HG02610 (cell line): ENCODE results near the gene HEXIM1.
"Not testable (repeated sequence)": the region's sequence is repeated elsewhere in the genome, so short reads cannot be mapped to it uniquely, and the experiment has no call there.

Experiments
- ATAC-seq: cut with Tn5 transposase; IDR thresholded peaks from one replicate; pipeline ENCODE4 v1.9.1; 2021; ENCODE audit warnings: mild to moderate bottlenecking, moderate library complexity; ENCODE audit not compliant: unreplicated experiment

The HEXIM1 gene

DNA sequence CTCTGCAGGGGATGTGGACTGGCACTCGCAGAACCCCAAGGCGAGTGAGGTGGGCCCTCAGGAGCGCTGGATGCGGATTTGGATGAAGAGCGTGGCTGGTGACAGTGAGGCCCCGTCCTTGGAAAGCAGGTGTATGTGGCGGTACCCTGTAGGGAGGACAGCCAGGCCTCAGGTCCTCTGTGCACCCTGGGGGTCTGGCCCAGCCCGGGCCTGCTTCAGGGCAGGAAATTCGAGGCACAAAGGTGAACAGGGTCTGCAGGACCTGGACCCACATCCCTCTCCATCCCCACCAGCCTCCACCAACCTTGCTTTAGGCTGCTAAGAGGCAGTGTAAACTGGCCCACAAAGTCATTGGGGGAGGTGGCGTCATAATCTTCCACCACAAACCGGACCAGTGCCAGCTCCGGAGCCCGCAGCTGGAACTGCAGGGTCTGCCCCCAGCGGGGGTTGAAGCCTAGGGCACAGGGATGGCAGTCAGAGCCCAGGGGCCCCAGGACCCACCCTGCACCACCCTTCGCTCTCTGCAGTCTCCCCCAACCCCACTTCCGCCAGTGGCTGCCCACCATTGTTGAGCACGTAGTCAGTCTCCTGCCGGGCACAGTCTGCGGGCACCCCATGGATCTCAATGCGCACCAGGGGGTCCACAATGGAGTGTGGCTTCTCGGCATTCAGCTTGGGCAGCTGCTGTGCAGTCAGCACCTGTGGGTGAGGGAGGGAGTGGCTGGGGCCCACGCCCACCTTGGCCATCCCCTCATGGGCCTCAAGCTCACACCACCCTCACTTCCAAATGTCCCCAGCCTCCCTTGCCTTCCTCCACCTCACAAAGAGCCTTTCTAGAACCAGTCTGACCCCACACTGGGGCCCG lies 35.5 kb upstream of the HEXIM1 start:
- ATAC-seq = no peak

DNA sequence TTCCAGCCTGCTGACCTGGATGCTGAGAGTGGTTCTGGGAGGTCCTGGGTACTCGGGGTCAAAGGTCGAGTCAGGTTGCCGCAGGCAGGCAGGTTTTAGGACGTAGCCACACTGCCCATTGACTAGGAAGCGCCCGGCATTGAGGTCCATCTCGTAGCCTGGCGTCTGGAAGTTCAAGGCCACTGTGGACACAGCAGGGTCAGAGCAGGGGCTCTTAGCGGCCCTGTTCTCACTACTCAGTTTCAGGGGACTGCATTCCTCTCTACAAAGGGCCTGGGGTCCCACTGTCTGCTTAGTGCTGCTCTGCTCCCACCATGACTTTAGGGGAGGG lies 34.9 kb upstream of the HEXIM1 start:
- ATAC-seq = no peak

DNA sequence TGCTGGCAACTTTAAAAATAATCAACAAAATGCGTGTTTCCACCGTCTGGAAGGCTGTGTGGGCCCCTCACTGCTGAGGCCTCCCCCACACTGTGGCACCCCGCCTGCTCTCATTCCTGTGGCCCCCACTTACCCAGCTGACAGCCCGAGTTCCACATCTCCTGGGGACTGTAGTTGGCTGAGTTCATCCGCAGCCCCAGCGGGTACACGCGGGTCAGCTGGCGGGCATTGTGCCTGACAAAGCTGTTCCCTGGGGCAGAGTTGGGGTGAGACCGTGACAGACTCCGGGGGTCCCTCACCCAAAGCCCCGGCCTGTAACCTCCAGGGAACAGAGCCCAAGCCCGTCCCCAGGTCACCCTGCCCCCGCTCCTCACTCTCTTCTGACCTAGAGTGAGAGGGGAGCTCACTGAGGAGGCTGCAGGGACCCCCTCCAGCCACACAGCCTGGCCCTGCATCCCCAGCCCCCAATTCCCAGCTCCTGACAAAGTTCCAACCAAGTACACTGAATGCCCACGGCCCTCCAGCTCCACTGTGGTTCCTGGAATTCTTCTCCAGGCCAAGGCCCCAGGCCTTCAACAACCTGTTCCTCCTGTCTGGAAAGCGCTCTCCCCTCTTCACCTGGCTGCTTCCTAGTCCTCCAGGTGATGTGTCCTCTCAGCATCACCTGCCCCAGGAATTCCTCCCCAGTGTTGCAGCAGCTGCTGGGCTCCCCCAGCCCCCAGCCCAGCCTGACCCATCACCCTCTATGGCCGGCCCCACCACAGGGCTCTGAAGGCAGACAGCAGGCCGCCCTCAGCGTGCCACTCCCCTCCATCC lies 34.0 kb upstream of the HEXIM1 start:
- ATAC-seq = no peak

DNA sequence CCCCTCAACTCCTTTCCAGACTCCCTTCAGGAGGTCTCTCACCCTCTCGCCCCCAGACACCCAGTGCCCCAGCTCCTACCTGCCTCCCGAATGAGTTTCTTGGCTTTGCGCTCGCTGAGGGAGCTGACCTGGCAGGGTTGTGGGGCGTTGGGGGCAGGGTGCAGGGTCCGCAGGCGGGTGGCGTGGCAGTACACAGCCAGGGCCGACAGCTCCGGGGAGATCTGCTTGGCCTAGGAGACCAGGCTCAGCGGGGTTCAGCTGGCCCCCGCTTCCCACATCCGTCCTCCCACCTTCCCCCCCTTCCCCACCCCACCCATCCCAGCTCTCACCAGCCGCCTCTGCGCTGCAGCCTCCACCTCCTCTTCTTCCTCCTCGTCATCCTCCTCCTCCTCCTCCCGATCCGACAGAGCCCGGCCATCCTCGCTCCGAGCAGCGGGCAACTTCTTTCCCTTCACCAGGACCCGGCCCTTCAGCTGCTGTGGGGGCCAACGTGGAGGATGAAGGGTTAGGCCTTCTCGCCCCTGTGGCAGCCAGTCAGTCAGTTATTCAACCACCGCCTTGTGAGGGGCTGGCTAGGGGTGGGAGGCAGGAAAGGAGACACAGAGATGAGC lies 33.2 kb upstream of the HEXIM1 start:
- no peak for ATAC-seq

DNA sequence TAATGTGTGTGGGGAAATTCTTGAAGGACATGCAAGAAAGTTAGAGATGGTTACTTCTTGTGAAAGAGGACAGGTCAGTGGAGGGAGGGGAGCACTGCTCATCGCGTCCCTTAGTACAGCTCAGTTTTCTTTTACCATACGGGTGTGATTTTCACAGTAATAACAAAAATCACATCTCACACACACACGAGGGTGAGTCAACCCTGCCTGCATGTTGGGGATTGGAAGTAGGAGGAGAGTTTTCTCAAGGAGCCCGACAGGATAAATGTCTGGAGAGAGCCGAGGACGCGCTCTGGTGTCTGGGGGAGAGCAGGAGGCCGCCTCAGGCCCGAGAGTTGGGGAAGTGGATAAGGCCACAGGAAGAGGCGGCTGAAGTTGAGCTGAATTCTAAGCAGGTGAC lies 32.4 kb upstream of the HEXIM1 start:
- ATAC-seq = no peak

DNA sequence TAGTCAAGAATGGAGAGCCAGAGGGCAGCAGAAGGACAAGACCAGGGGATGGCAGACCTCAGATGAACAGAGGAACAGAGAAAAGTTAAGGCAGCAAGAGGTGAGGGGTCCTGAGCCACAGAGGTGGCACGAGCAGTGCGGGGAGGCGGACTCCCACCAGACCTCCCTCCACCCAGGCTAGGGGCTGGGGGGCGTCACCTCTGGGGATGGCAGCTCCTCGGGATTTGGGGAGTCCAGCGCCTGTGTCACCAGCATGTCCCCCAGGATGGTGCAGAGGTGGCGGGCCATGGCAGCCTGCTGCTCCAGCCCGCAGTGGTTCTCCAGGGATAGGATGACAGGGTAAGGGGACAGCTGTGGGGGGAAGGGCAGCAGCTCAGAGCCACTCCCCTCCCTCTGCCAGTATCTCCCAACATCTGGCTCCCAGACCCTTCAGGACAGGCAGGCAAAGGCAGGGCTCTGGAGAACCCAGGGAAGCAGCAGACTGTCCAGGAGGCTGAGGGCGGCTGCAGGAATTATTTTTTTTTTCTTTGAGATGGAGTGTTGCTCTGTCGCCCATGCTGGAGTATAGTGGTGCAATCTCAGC lies 31.8 kb upstream of the HEXIM1 start:
- no peak for ATAC-seq

DNA sequence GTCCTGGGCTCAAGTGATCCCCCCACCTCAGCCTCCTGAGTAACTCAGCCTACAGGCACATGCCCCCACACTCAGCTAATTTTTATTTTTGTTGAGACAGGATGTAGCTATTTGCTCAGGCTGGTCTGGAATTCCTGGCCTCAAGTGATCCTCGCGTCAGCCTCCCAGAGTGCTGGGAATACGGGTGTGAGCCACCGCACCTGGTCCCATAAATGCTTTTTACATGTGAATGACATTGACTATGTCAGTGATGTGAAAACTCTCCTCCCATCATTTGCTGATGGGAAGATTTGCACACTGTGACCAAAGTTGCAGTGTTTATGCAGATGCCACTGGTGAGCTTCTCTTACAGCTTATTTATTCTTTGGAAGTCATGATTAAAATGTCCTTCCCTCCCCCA lies 30.9 kb upstream of the HEXIM1 start:
- no peak for ATAC-seq

DNA sequence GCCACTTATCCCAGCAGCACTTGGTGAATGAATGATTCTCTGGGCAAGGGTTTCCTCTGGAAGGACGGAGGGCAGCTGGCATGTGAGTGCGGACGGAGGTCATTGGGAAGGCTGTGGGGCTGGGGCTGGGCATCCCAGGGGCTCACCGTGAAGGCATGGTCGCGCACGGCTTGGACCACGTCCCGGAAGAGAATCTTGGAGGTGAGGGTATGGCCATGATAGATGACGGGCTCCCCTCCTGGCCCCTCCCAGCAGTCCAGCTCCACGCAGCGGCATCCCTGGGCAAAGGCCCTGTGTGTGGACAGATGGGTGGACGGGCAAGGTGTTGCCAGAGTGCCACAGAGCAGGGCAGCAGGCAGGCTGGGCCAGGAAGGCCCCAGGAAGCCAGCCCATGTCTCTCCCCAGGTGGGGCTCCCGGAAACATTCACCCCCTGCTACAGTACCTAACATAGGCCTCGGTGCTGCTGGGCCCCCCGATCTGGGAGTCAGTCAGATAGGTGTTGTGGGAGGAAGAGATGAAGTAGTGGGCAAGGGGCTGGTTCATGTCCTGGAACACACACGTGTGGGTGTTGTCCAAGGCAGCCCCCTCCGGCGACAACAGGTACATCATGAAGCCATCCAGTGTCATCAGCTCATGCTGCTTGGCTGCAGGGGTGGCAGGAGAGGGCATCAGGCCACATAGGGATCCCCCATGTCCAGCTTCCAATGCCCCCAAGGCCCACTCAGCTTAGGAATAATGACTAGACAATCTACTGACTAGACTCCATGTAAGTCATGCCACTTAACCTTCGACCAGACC lies 30.2 kb upstream of the HEXIM1 start:
- ATAC-seq = no peak

DNA sequence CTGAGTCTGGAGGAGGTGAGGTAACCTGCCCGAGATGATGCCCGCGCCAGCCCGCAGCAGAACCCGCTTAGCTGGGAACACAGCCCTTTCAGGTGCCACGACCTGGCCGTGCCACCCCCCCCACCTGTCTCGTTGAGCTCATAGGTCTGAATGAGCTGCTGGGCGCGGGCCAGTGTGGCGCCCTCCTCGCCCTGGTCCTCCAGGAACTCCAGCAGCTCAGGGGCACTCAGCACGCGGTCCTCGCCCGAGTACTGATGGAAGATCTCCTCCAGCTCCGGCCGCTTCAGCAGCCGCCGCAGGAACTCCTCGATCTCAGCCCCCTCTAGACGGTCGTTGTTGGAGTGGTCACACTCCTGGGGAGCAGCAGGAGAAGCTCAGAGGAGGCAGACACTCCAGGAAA lies 29.6 kb upstream of the HEXIM1 start:
- ATAC-seq = no peak

DNA sequence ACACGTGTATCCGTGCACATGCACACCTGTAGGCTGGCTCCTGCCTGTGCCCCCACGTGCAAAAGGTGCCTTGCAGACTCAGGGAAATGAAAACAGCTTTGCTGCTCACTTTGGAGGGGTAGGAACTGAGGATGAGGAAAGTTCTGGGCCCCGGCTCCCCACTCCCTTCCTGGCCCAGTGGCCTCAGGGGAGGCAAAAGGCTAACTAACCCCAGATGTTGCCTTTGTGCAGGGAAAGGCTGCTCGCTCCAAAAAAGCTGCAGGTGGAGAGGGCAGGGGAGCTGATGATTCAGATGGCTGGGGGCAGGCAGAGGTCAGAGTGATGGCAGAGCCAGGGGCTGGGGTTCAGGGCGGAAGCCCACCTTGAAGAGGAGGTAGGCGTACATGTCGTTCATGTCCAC lies 28.3 kb upstream of the HEXIM1 start:
- ATAC-seq = no peak

DNA sequence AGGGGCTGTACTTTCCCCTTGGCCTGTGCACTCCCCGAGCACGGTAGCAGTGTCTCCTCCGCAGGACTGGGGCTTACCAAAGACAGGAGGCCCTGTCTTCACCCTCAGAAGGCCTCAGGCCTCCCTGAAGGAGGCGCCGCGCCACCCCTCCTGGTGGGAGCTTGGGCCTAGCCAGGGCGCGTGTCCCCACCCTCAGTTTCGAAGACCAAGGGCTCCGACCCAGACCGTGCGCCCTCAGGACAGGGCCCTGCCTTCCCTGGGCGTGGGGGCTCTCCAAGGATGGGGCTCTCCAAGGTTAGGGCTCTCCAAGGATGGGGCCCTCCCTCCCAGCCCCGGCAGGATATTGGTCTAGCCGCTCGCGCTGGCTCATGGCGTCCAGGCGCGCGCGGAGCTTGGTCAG lies 27.7 kb upstream of the HEXIM1 start:
- ATAC-seq = no peak

DNA sequence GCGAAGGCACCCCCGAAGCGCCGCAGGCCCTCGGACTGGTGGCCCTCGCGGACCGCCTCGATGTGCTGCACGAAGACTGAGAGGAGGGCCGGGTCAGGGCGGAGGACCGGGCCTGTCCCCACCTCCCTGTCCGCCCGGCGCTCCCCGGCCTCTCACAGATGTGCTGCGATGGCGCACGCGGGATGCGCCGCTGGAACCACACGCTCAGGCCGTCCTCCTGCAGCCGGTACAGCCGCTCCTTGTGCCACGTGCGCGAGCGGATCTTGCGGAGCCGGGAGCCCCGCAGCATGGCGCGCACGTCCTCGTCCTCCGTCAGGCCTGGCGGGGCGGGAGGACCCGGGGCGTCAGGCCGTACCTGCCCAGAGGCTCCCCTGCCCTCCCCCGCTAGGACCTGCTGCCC lies 27.2 kb upstream of the HEXIM1 start:
- ATAC-seq = no peak

DNA sequence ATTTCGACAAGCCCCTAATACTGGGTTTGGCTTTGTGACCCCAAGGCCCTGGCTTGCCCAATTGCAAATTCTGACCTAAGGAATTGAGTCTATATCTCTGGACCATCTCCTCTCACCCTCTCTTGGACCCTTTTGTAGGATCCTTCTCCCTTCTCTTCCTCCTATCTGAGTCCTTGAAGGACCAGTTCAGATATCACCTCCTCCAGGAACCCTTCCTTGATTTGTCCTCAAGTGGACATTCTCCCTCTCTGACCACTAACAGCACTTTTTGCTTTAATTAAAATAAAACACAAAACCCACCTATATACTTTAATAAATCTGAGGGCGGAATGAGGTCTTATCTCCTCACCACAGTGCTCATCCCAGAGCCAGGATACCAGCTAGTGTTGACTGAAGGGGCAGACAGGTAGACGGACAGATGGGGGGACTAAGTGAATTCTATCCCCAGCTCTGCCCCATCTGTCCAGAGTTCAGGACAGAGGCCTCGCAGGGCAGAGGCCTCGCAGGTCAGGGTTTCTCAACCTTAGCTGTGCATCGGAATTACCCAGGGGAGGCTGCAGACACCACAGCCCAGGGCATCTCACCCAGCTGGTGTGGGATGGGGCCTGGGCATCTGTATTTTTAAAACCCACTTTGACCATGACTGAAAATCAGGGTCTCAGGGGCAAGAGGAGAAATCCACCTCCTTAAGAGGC lies 25.1 kb upstream of the HEXIM1 start:
- no peak for ATAC-seq

DNA sequence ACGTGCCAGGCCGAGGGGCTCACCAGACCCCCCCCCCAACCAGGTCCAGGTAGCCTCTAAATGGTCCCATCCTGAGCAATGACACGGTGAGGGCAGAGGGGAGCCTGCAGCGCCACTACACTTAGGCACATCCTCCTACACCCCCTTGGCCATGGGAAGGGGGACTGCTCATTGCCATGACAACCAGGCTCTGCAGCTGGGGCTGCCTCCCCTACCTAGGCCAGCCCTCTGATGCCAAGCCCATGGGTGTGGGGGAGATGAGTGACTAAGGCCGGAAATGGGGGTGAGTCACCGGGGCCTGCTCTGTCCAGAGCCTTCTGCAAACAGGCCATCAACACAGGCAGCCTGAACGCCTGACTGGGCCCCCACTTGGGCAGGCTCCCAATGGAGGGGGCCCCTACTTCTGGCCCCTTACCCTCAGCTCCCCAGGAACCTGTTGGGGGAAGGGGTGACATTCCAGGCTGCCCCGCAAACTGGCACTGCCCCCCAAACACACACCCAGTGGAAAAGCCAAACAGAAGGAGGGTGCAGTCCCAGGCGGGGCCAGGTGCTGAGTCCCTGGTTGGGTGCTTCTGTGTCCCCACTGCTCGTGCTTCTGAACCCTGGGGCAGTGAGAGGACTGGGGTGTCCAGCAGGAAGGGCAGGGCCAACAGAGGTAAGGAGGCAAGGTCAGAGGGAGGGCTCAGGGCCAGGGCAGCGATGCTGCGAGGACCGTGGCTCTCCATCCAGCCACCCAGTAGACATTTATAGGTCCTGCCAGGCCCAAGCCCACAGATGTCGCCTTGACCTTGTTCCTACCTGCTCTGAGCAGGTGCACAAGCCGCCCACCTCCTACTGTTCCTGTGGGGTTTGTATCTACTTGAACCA lies 24.1 kb upstream of the HEXIM1 start:
- ATAC-seq = no peak

DNA sequence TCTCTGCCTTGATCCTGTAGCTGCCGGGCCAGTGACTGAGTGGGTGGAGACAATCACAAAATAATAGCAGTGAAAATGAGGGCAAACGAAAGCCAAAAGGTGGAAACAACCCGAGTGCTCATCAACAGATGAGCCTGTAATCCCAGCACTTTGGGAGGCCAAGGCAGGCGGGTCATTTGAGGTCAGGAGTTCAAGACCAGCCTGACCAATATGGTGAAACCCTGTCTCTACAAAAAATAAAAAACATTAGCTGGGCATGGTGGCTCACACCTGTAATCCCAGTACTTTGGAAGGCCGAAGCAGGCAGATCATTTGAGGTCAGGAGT lies 23.5 kb upstream of the HEXIM1 start:
- not testable (repeated sequence) for ATAC-seq

DNA sequence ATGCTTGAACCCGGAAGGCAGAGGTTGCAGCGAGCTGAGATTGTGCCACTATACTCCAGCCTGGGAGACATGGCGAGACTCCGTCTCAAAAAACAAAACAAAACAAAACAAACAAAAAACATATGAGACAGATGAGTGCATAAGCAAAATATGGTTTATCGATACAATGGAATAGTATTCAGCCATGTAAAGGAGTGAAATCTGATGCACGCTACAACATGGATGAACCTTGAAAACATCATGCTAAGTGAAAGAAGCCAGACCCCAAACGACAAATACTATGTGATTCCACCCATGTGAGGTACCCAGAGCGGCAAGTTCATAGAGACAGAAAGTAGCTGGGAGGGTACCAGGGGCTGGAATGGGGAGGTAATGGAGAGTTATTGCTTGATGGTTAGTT lies 22.8 kb upstream of the HEXIM1 start:
- ATAC-seq = no peak

DNA sequence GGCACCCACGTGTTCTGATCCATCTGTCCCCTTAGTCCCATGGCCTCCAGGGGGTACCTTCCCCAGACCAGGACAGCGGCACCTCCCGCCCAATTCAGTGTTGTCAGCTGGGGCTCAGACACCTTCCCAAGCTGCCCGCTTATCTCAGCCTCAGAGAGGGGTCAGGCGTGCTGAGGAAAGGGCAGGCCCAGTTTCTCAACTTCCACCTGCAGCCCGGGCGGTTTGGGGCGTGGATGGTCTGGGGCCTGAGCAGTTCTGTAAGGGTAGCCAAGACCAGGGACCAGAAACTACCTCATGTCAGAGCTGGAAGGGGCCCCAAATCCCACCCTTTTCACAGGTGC lies 21.1 kb upstream of the HEXIM1 start:
- no peak for ATAC-seq

DNA sequence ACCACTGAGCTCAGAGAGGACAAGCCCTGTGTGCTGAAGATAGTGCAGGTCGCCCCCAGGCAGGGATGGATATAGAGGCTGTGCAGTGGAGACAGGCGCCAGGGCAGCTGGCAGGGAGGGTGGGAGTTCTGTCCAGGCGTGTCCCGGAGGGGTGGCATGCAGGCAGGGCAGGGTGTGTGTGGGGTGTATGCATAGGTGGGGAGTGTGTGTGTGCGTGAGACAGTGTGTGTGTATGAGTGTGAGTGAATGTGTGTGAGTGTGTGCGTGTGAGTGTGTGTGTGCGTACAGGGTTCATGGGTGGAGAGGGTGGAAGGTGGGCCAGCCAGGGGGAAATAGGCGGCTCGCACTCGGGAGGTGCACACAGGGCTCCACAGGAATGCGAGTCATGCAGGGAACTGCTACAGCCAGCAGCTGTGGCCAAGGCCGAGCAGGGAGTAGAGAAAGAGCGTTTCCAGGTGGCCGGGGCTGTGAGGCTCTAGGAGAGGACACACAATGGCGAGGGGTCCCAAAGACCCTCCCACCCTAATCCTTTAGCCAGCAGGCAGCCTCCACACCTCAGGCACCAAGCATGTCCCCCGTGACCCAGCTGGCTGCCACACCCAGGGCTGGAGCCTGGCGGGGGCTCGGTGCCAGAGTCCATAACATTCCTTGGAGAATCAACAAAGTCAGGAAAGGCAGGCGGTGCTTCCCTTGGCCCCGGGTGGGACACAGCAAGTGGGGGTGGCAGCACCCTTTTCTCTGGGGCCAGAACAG lies 20.6 kb upstream of the HEXIM1 start:
- no peak for ATAC-seq

DNA sequence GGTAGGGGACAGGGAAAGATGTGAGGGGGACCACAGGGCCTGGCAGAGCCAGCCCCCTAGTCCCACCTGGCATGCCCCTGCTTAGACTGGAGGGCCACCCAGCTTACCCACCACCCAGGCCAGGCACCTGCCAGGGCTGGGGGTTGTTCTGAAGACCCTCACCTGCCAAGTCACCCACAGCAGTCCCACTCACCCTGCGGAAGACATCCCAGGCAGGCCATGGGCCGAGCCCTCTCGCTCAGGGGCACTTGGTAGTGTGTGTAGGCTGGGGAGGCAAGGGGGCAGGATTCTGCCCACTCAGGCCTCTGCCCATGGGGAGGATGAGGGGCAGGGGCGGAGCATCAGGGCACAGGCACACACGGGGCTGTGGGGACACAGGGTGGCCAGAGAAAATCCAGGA lies 19.9 kb upstream of the HEXIM1 start:
- ATAC-seq = no peak
